GM12878 (cell line): ENCODE results near the gene CYP26B1.

Experiments
- EZH2 ChIP-seq: IDR thresholded peaks from 2 replicates; pipeline ENCODE4 v1.6.1; 2012; ENCODE audit warnings: low read depth, mild to moderate bottlenecking, control low read depth, inconsistent platforms, low read length, borderline replicate concordance; ENCODE audit not compliant: control insufficient read depth
- HCFC1 ChIP-seq: fragments of 150-350 bp; IDR thresholded peaks from 2 replicates; pipeline ENCODE4 v1.6.1; 2014; ENCODE audit warnings: low read length
- MTA2 ChIP-seq: fragments of 450-650 bp; IDR thresholded peaks from 2 replicates; pipeline ENCODE4 v1.6.1; 2016; ENCODE audit warnings: low read depth, mild to moderate bottlenecking, moderate library complexity

- TF ChIP-seq HCFC1 (no peak), EZH2 (no peak), MTA2 (no peak)
Measured at GRCh38 chr2:72133721-72134407, 13.8 kb downstream of the CYP26B1 start.
